Activated naive CD8-positive, alpha-beta T cell (primary cell): ENCODE measurements around the gene STARD10.
A peak's percentile ranks its signal among the peaks of the same experiment; 100 is the strongest.

ENCODE experiments used
- H3K27ac Mint-ChIP-seq: one replicate; pipeline ENCODE4 v1.8.0; 2021; ENCODE audit warnings: mixed read lengths
- H3K27me3 Mint-ChIP-seq: one replicate; pipeline ENCODE4 v1.8.0; 2021; ENCODE audit warnings: mixed read lengths
- H3K36me3 Mint-ChIP-seq: one replicate; pipeline ENCODE4 v1.8.0; 2021; ENCODE audit warnings: mixed read lengths
- H3K4me1 Mint-ChIP-seq: one replicate; pipeline ENCODE4 v1.8.0; 2021; ENCODE audit warnings: low read depth, mixed read lengths
- H3K4me3 Mint-ChIP-seq: one replicate; pipeline ENCODE4 v1.8.0; 2021; ENCODE audit warnings: mild to moderate bottlenecking, mixed read lengths
- H3K9me3 Mint-ChIP-seq: one replicate; pipeline ENCODE4 v1.8.0; 2021; ENCODE audit warnings: low read depth, mixed read lengths

Gene STARD10

GRCh38 chr11:72719551-72719950, 74.3 kb downstream of the STARD10 start:
- Mint-ChIP-seq H3K4me1 (peaks cover 58% of the 10 kb centered on the region), H3K27ac (peak overlapping the region; percentile 98), H3K27me3 (no peaks in the 10 kb centered on the region), H3K36me3 (no peaks in the 10 kb centered on the region), H3K9me3 (no peaks in the 10 kb centered on the region), H3K4me3 (peak overlapping the region; percentile 99)

- Mint-ChIP-seq H3K36me3 (no peaks in the 10 kb centered on the region), H3K4me1 (peaks cover 61% of the 10 kb centered on the region), H3K9me3 (no peaks in the 10 kb centered on the region), H3K27ac (peak overlapping the region; percentile 98), H3K27me3 (no peaks in the 10 kb centered on the region), H3K4me3 (peak overlapping the region; percentile 99)
Observed at GRCh38 chr11:72719144-72719543, 74.7 kb downstream of the STARD10 start.

DNA sequence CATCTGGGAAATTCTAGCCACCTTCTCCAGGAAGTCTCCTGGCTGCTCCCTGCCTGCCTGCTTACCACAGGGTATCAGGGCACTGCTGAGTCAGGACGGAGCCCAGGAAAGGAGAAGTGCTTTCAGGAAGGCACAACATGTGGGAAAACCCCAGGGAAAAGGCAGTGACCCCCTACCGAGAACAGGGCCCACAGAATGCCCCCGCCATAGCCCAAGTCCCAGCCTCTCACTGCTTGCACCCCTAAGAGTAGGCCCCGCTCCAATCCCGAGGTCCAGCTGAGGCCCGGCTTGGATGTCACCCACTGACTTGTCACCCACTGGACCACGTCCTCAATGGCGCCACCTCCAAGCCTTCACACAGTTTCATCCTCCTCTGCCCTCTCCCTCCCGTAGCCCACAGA, 75.7 kb downstream of the STARD10 start:
- no peaks in the 10 kb centered on the region for H3K27me3 Mint-ChIP-seq
- H3K36me3 Mint-ChIP-seq: no peaks in the 10 kb centered on the region
- H3K27ac Mint-ChIP-seq: no peak overlapping the region
- H3K9me3 Mint-ChIP-seq: no peaks in the 10 kb centered on the region
- H3K4me1 Mint-ChIP-seq: peaks cover 56% of the 10 kb centered on the region
- H3K4me3 Mint-ChIP-seq: no peak overlapping the region

- H3K9me3 Mint-ChIP-seq: no peaks in the 10 kb centered on the region
- H3K4me3 Mint-ChIP-seq: no peak overlapping the region
- peaks cover 51% of the 10 kb centered on the region for H3K4me1 Mint-ChIP-seq
- H3K36me3 Mint-ChIP-seq: no peaks in the 10 kb centered on the region
- H3K27me3 Mint-ChIP-seq: no peaks in the 10 kb centered on the region
- no peak overlapping the region for H3K27ac Mint-ChIP-seq
Observed at GRCh38 chr11:72716788-72717435, 76.9 kb downstream of the STARD10 start.

- Mint-ChIP-seq H3K4me1 (peaks cover 48% of the 10 kb centered on the region), H3K27ac (no peak overlapping the region), H3K36me3 (no peaks in the 10 kb centered on the region), H3K9me3 (no peaks in the 10 kb centered on the region), H3K4me3 (no peak overlapping the region), H3K27me3 (no peaks in the 10 kb centered on the region)
Observed at GRCh38 chr11:72716290-72716689, 77.6 kb downstream of the STARD10 start.

- Mint-ChIP-seq H3K27ac (peak overlapping the region; percentile 8), H3K9me3 (no peaks in the 10 kb centered on the region), H3K36me3 (no peaks in the 10 kb centered on the region), H3K4me3 (no peak overlapping the region), H3K4me1 (peaks cover 19% of the 10 kb centered on the region), H3K27me3 (no peaks in the 10 kb centered on the region)
Observed at GRCh38 chr11:72712841-72713240, 81.0 kb downstream of the STARD10 start.

GRCh38 chr11:72712168-72712751, 81.6 kb downstream of the STARD10 start:
- Mint-ChIP-seq H3K27me3 (no peaks in the 10 kb centered on the region), H3K27ac (peak overlapping the region; percentile 8), H3K9me3 (no peaks in the 10 kb centered on the region), H3K4me1 (peaks cover 16% of the 10 kb centered on the region), H3K4me3 (no peak overlapping the region), H3K36me3 (no peaks in the 10 kb centered on the region)

GRCh38 chr11:72711141-72711540, 82.7 kb downstream of the STARD10 start:
- Mint-ChIP-seq H3K27me3 (no peaks in the 10 kb centered on the region), H3K4me3 (no peak overlapping the region), H3K4me1 (peaks cover 13% of the 10 kb centered on the region), H3K9me3 (no peaks in the 10 kb centered on the region), H3K36me3 (no peaks in the 10 kb centered on the region), H3K27ac (no peak overlapping the region)

DNA sequence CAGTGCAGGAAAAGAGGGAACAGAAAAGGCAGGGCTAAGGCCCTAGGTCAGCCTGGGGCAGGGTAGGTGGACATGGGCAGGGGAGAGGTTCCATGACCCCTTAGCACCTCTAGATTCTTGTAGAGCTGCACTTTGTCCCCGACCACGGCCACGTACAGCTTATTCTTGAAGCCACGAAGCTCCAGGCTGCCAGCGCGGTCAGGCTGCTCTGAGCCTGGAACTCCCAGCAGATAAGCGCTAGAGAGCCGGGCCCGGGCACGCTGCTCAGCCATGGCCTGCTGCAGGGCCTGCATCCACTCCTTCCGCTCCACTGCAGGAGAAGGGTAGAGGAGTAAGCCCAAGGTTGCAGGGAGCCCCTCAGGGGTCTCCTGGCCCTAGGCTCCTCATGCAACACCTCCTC, 83.6 kb downstream of the STARD10 start:
- Mint-ChIP-seq H3K36me3 (peaks cover 2% of the 10 kb centered on the region), H3K4me3 (no peak overlapping the region), H3K27ac (no peak overlapping the region), H3K9me3 (no peaks in the 10 kb centered on the region), H3K27me3 (no peaks in the 10 kb centered on the region), H3K4me1 (peaks cover 8% of the 10 kb centered on the region)

GRCh38 chr11:72709478-72710238, 84.2 kb downstream of the STARD10 start:
- Mint-ChIP-seq H3K9me3 (no peaks in the 10 kb centered on the region), H3K4me1 (peaks cover 3% of the 10 kb centered on the region)

DNA sequence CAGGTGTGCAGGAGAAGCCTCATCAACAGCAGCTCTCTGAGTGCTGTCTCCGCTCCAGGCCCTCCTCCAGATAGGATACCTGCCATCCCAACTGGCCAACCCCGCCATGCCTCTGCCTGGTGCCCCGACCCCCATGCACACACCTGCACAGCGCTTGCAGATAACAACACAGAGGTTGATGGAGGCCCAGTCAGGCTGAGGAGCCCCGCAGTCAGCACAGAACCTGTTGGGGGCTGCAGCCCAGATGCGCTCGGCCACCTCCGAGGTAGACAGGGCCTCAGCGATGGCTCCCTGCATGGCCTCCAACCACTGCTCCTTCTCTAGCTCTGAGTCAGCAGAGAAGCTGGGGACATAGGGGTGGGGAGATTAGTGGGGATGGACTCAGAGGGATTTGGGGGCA, 86.8 kb downstream of the STARD10 start:
- Mint-ChIP-seq H3K36me3 (peaks cover 2% of the 10 kb centered on the region), H3K4me1 (no peaks in the 10 kb centered on the region), H3K27me3 (no peaks in the 10 kb centered on the region), H3K4me3 (no peak overlapping the region), H3K9me3 (no peaks in the 10 kb centered on the region), H3K27ac (no peak overlapping the region)

More at GRCh38 chr11:72709478-72710238, 84.2 kb downstream of the STARD10 start:
- Mint-ChIP-seq H3K27me3 (no peaks in the 10 kb centered on the region), H3K4me3 (no peak overlapping the region), H3K27ac (no peak overlapping the region), H3K36me3 (peaks cover 2% of the 10 kb centered on the region)

DNA sequence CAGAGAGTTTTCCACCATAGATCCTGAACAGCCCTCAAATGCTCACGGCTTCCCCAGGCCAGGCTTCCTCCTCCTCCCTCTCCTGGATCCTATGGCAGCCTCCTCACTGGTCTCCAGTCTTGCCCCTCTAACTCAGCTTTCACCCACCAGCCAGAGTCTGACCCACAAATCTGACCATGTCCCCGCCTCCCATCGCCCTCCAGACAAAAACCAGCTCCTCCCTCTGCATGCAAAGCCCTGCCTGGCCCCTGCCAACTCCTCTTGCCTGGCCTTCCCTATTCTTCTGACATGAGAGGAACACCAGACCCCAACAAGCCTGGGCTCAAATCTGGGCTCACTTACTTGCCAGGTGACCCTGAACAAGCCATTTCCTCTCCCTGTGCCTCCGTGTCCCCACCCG, 87.3 kb downstream of the STARD10 start:
- Mint-ChIP-seq H3K27me3 (no peaks in the 10 kb centered on the region), H3K4me3 (no peak overlapping the region), H3K27ac (no peak overlapping the region), H3K36me3 (peaks cover 2% of the 10 kb centered on the region), H3K9me3 (no peaks in the 10 kb centered on the region), H3K4me1 (no peaks in the 10 kb centered on the region)

DNA sequence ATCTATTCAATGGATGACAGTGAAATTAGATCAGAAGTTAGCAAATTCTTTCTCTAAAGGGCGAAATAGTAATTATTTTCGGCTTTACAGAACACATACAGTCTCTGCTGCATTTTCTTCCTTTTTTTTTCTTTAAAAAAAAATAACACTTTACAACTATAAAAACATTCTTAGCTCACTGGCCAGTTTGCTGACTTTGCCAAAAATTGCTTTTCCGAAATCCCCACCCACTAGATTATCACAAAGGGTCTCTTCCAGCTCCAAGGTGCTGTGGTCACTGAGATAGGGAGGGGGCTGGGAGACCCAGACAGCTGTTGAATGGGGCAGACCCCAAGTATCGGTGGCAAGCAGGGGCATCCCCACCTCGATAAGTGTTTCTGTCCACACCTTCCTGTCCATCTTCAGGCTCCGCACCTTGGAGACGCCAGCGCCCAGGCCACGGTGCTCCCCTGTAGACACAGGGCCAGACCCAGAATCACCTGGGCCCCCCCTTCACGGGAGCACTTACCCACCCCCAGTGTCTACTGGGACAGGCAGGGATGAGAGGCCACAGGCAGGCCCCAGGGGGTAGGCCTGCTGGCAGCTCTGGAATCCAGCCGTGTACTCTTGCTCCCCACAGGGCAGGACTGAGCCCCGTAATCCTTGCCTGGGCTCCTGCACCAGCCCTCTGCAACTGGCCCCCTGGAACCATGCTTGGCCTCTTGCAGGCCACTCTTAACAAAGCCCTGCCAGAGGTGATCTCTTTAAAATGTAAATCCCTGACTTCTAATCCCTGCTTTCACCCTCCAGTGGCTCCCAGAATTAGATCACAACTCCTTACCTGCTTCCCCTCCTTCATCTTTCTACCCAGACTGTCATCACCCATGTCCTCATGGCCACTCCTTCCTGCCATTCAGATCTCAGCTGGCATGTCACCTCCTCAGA, 88.1 kb downstream of the STARD10 start:
- Mint-ChIP-seq H3K4me3 (no peak overlapping the region), H3K36me3 (peaks cover 2% of the 10 kb centered on the region), H3K27me3 (no peaks in the 10 kb centered on the region), H3K4me1 (no peaks in the 10 kb centered on the region), H3K27ac (no peak overlapping the region), H3K9me3 (no peaks in the 10 kb centered on the region)

DNA sequence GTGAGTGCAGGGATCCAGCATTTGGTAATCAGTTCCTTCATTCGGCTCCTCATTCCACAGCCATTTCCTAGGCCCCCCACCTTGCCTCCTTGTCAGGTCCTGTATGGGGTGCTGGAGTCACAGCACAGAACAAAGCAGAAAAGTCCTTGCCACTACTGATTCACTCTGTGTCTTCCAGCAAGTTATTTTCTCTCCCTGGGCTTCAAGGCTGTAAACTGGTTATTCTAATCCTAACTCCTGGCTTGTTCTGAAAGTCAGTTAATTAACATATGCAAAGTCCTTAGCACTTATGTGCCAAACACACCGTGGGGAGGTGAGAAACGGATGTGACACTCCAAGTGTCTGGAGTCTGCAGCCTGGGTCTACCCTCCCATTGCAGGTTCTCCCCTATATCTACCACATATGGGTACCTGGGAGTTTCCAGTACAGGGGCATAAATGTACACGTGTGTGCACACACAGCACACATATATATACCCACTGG, 89.0 kb downstream of the STARD10 start:
- Mint-ChIP-seq H3K27me3 (no peaks in the 10 kb centered on the region), H3K4me3 (no peak overlapping the region), H3K9me3 (no peaks in the 10 kb centered on the region), H3K27ac (no peak overlapping the region), H3K36me3 (peaks cover 2% of the 10 kb centered on the region), H3K4me1 (no peaks in the 10 kb centered on the region)
